GM21528 (cell line): ENCODE measurements around the gene DHCR7.

ENCODE experiments used
- ATAC-seq: cut with Tn5 transposase; IDR thresholded peaks from one replicate; pipeline ENCODE4 v1.9.1; 2021; ENCODE audit warnings: mild to moderate bottlenecking, moderate library complexity; ENCODE audit not compliant: unreplicated experiment, low FRiP score

Gene DHCR7

DNA sequence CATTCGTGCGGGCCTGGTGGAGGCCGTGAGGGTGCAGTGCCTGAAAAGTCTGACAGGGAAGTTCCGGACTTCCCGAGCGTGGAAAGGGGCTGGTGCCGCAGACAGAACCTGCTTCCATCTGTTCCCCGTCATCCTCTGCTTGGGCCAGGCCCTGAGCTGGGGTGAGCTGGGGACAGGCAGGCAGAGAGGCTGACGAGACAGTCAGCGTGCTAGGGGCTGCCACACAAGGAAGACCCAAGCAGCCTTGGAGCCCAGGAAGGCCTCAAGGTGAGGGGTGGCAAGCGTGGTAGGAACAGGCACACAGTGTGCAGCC is 30.3 kb upstream of the DHCR7 start:
- no peak for ATAC-seq

GRCh38 chr11:71477641-71478527 is 29.7 kb upstream of the DHCR7 start:
- ATAC-seq, result no peak

DNA sequence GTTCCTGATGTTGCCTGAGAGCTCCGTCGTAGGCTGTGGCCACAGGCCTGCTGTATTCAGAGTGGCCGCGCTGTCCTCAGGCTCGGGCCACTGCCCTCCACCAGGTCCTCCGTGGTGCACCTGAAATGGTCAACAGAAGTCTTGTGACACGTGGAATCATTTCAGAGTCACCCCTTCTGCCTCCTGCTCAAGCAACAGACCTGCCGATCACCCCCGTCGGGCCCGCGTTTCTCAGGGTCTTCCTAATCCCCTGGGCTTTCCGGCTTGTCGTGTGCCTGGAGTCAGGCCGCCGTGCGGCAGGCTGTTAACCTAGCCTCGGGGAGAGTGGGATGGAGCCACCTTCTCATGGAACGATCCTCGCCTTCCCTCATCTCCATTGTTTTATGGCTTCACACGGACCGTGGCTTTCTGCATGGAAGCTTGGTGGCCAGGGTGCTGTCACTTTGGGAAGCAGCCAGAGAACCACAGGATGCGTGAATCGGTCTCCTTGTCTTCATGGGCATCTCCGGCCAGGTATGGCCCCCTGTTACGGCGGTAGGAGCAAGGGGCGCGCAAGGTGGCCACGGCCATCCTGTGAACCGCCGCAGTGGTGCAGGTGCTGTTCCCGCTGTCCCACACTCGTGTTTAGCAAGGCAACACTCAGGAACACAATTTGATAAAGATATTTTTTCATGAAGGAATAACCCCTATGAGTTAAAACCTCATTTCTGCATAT is 28.9 kb upstream of the DHCR7 start:
- ATAC-seq, result no peak

GRCh38 chr11:71476031-71476430 is 27.8 kb upstream of the DHCR7 start:
- ATAC-seq, result no peak

DNA sequence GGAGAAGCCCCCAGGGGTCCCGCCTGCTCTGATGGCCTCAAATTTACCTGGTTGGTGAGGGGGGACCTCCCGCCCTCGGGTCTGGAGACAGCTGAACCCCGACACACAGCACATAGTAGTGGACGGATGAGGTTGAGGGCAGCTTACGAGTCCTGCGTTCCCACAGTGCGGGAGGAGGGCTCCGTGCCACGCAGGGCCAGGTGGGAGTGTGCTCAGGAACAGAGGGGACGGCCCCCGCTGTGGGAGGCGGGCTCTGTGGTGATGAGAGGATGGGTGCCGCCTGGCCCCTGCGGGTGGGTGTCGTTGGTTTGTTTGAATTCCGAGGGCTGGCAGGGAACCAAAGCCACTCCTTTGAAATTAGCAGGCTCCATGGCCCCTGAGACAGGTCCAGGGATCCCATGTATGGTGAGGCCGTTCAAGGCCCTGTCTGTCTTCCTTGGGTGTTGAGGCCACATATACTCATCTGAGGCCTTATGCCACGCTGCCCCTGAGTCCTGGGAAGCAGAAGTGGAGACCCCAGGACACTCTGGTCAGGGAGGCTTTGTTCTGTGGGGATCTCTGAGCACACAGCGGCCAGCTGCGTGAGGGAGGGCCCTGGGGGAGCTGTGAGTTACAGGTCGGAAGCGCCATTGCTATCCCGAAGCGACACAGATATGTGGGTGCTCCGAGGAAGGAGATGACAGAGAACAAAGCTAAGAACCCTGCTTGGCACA is 26.7 kb upstream of the DHCR7 start:
- ATAC-seq, result no peak

- ATAC-seq, result no peak
Observed at GRCh38 chr11:71474141-71474770, 26.1 kb upstream of the DHCR7 start.

DNA sequence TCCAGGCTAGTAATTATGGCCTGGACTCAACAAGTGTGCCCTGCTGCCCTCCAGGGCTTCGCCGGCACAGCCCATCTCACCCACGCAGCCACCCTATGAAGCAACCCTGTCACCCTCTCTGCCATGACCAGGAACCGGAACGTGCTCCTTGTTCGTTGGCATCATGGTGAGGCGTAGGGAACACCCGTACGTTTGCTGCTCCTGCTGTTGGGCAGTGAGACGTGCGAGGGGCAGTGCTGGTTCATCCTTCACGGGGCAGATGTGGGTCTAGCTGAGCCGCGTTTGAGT is 25.5 kb upstream of the DHCR7 start:
- no peak for ATAC-seq

DNA sequence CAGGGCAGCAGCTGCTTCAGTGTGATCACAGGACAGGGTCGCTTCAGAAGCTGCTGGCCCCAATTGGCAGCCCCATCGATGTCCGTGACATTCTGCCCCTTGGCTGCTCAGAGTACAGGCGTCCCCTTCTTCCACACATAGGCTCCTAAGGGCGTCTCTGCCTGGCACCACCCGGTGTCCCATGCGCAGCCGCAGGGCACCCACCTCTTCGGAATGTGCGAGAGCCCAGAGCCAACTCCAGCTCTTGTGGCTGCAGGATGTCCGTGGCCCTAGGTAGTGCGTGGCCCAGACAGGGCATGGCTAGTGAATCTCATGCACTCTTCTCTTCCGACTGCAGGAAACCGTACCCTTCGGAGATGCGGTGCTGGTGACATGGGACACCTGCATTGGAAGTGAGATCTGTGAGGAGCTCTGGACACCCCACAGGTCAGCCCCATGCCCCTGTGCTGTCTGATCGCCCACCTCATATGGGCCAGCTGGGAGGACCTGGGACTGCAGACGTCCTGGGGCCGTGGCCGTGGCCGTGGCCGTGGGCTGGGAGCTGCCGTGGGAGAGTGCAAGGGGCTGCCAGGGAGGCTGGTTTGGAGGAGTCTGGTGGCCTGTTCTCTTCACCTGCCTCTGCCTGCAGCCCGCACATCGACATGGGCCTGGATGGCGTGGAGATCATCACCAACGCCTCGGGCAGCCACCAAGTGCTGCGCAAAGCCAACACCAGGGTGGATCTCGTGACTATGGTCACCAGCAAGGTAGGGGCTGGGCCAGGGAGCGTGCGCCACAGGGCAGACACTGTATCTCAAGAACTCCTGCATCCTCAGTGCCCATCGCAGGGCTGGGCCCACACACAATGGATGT is 25.0 kb upstream of the DHCR7 start:
- ATAC-seq, result no peak

GRCh38 chr11:71472357-71472885 is 24.2 kb upstream of the DHCR7 start:
- no peak for ATAC-seq

- ATAC-seq, result no peak
Observed at GRCh38 chr11:71470946-71471345, 22.8 kb upstream of the DHCR7 start.

DNA sequence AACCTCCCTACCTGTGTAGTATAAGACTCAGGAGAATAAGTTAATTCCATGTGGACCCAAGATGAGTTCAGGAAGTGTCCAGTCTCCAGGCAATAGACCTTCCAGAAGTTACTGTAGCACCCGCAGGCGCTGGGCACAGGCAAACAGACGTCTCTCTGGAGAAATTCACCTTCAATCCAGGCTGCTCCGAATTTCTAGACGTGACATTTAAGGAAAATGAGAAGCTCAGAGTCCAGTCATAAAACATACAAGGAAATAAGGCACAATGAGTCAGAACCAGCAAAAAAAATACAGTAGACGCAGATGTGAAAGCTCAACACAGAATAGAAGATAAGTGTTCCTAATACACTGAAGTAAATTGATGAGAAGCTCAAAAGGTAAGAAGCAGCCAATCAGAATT is 19.0 kb upstream of the DHCR7 start:
- no peak for ATAC-seq

- no peak for ATAC-seq
Observed at GRCh38 chr11:71466358-71466757, 18.2 kb upstream of the DHCR7 start.

GRCh38 chr11:71465054-71465453 is 16.9 kb upstream of the DHCR7 start:
- ATAC-seq, result no peak

- ATAC-seq, result no peak
Observed at GRCh38 chr11:71463331-71464211, 15.4 kb upstream of the DHCR7 start.

DNA sequence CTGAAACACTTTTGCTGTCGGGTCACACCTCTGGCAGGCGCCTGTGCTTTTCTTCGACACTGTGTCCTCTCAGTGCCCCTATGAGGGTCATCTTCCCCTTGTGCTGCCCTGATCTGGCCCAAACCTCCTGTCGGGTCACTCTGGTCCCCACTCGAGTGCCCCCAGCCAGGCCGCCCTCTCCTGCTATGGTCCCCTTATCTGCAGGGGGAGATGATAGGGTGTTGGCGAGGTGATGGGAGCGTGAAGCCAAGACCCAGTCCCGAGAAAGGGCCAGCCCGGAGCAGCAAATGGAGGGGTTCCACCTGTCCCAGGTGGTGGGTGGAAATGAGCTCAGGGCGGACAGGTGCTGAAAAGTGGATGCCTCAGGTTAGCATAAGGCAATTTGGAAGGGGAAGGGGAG is 14.5 kb upstream of the DHCR7 start:
- no peak for ATAC-seq

DNA sequence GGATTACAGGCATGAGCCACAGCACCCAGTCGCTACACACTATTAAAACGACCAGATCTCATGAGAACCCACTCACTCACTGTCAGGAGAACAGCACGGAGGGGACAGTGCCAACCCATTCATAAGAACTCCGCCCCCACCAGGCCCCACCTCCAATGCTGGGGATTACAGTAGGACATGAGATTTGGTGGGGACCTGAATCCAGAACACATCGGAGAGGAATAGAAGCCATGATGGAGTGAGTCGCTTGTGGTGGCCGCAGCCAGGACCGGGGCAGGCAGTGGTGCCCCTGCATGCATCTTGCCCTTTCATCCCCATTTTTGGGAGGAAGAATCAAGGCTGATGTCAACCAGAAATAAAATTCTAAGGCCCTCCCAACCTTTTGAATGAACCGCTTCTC is 13.5 kb upstream of the DHCR7 start:
- ATAC-seq, result no peak

DNA sequence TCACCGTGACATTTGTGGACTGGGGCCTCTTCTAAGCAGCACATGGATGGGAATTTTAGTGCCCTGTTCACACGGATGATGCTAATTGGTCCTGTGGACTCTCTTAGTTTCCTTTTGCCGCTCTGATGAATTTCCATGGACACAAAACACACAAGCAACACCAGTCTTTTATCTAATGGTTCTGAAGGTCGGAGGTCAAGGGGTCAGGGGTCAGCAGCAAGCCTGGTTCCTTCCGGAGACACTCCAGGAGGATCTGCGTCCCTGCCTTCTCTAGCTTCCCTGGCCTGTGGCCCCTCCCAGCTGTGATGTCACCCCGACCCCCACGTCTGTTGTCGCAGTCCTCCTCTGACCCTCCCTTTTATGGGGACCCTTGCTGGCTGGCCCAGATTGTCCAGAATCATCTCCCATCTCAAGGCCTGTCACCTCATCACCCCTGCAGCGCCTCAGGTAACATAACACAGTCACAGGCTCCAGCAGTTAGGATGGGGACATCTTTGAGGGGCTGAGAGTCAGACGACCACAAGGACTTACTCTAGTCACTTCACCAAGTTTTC is 11.7 kb upstream of the DHCR7 start:
- ATAC-seq, result no peak

DNA sequence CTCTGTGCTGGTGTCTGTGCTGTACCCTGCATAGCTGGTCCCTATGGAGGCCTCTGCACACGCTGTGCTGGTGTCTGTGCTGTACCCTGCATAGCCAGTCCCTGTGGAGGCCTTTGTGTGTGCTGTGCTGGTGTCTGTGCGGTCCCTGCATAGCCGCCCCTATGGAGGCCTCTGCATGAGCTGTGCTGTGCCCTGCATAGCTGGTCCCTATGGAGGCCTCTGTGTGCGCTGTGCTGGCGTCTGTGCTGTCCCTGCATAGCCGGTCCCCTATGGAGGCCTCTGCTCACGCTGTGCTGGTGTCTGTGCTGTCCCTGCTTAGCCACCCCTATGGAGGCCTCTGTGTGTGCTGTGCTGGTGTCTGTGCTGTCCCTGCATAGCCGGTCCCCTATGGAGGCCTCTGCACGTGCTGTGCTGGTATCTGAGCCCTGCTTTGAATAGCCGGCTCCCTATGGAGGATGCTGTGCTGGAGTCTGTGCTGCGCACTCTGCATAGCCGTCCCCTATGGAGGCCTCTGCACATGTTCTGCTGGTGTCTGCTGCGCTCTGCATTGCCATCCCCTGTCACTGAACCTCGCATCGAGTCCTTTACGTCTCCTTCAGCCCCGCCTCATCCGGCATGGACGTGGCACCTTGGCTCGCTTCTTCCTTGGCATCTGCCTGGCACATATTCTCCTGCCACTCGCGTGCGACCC is 11.0 kb upstream of the DHCR7 start:
- no peak for ATAC-seq
